Type B pancreatic cell (in vitro differentiated cells): ENCODE data around the gene CCDC146. TPM values are rescaled to one million over a fixed set of nuclear protein-coding genes. Genes with fewer than 3 reads are reported as not detected.

Experiments
- DNase-seq: peaks from one replicate; pipeline ENCODE4 v3.0.0; 2021; ENCODE audit warnings: mixed read lengths; ENCODE audit not compliant: unreplicated experiment; ENCODE audit errors: extremely low spot score
- H3K27ac Mint-ChIP-seq: 2 replicates; pipeline ENCODE4 v1.8.0; 2021; ENCODE audit warnings: mild to moderate bottlenecking, mixed read lengths
- H3K27me3 Mint-ChIP-seq: 2 replicates; pipeline ENCODE4 v1.8.0; 2021; ENCODE audit warnings: mixed read lengths
- H3K36me3 Mint-ChIP-seq: 2 replicates; pipeline ENCODE4 v1.8.0; 2021; ENCODE audit warnings: mixed read lengths
- H3K4me1 Mint-ChIP-seq: one replicate; pipeline ENCODE4 v1.8.0; 2021; ENCODE audit warnings: mixed read lengths; ENCODE audit not compliant: unreplicated experiment
- H3K4me3 Mint-ChIP-seq: 2 replicates; pipeline ENCODE4 v1.8.0; 2021; ENCODE audit warnings: mild to moderate bottlenecking, mixed read lengths
- H3K9me3 Mint-ChIP-seq: 2 replicates; pipeline ENCODE4 v1.8.0; 2021; ENCODE audit warnings: mixed read lengths
- total RNA-seq: library from RNA; stranded (reverse); gene quantifications from 2 replicates; pipeline ENCODE4 v1.2.1, GENCODE V29; 2021; ENCODE audit warnings: low replicate concordance
- TF ChIP-seq, protein P1 (sequence below): fragments of 200-600 bp; sonication (generic); conservative IDR thresholded peaks from 2 replicates; pipeline ENCODE4 v1.5.0; 2021; ENCODE audit warnings: antibody characterized with exemption, mild to moderate bottlenecking

CCDC146 gene
- total RNA-seq, 1 donor from 2014 or later, result 15.3 TPM

DNA sequence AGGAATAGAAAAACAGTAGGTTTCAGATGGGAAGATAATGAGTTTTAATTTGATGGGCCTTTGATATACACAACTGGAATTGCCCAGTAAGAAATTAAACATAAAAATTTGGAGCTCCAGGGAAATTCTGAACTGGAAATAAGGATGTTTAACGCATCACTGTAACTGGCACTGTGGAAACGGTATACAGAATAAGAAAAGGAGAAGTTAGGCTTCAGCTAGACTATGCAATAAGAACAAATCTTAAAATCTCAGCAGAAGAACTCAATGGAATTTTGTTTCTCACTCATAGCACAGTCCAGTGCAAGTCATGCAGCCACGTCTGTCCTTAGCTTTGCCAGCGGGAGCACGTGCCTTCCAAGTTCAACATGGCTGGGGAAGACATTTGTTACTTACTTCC is 130.1 kb downstream of the CCDC146 start:
- no peak overlapping the region for H3K27ac Mint-ChIP-seq
- H3K9me3 Mint-ChIP-seq, result no peaks in the 10 kb centered on the region
- no peaks in the 10 kb centered on the region for H3K4me1 Mint-ChIP-seq
- no peak overlapping the region for H3K4me3 Mint-ChIP-seq
- no peaks in the 10 kb centered on the region for H3K27me3 Mint-ChIP-seq
- TF ChIP-seq, protein P1, sequence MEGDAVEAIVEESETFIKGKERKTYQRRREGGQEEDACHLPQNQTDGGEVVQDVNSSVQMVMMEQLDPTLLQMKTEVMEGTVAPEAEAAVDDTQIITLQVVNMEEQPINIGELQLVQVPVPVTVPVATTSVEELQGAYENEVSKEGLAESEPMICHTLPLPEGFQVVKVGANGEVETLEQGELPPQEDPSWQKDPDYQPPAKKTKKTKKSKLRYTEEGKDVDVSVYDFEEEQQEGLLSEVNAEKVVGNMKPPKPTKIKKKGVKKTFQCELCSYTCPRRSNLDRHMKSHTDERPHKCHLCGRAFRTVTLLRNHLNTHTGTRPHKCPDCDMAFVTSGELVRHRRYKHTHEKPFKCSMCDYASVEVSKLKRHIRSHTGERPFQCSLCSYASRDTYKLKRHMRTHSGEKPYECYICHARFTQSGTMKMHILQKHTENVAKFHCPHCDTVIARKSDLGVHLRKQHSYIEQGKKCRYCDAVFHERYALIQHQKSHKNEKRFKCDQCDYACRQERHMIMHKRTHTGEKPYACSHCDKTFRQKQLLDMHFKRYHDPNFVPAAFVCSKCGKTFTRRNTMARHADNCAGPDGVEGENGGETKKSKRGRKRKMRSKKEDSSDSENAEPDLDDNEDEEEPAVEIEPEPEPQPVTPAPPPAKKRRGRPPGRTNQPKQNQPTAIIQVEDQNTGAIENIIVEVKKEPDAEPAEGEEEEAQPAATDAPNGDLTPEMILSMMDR, result no peak
- no peaks in the 10 kb centered on the region for H3K36me3 Mint-ChIP-seq
- DNase-seq, result no peak

DNA sequence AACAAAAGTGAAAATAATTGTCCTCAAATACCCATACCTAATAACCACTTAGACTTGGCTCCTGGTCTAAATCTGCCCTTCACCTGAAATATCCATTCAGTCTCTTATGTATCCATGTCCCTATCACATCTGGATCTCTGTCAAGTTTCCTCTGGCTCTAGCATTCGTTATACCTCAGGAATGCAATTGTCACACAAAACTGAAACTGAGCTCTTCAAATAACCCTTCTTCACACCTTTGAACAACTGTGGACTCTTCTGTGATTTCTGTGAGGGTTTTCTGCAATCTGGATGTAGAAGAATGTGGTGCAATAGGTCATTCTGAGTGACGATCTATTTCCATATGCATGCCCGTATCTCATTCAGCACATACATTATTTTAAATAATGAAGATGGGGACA is 130.7 kb downstream of the CCDC146 start:
- Mint-ChIP-seq H3K4me1 (no peaks in the 10 kb centered on the region), H3K27ac (no peak overlapping the region), H3K27me3 (no peaks in the 10 kb centered on the region), H3K4me3 (no peak overlapping the region), H3K9me3 (no peaks in the 10 kb centered on the region), H3K36me3 (no peaks in the 10 kb centered on the region)
- TF ChIP-seq, protein P1, result no peak
- no peak for DNase-seq

DNA sequence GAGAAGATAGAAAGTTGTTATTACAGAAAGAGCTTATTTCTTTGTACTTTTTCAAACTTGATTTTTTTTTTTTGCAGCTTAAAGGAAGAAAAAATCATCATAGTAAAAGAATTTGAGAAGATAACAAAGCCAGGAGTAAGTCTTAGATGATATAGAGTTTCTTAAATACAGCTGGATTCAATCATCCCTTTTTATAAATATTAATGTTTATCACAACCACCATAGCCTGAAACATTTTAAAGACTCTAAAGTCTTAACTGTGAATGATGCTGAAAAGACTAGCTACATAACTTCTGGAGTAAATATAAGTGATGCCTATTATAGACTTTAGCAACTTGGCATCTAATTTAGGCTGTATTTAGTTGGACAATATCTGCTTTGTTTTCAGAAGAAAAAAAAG is 132.0 kb downstream of the CCDC146 start:
- no peak for DNase-seq
- Mint-ChIP-seq H3K9me3 (no peaks in the 10 kb centered on the region), H3K4me3 (no peak overlapping the region), H3K27ac (no peak overlapping the region), H3K4me1 (no peaks in the 10 kb centered on the region), H3K27me3 (no peaks in the 10 kb centered on the region), H3K36me3 (no peaks in the 10 kb centered on the region)
- TF ChIP-seq, protein P1, result no peak

DNA sequence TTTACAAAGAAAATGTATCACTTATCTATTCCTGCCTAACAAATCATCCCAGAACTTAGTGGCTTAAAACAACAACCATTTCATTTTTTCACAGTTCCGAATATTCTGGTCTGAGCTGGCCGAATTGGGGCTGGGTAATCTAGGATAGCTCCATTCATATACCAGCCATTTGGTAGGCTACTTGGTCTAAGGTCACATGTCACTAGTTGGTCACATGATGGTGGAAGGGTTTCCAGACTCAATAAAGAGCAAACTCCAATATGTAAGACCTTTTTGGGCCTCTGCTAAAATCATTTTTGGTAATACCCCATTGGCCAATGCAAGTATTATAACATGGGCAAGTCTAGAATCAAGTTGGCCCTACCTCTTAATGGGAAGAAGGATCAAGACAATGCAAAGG is 132.5 kb downstream of the CCDC146 start:
- no peak for DNase-seq
- Mint-ChIP-seq H3K36me3 (no peaks in the 10 kb centered on the region), H3K9me3 (no peaks in the 10 kb centered on the region), H3K4me1 (no peaks in the 10 kb centered on the region), H3K27ac (no peak overlapping the region), H3K4me3 (no peak overlapping the region), H3K27me3 (no peaks in the 10 kb centered on the region)
- TF ChIP-seq, protein P1, result no peak

DNA sequence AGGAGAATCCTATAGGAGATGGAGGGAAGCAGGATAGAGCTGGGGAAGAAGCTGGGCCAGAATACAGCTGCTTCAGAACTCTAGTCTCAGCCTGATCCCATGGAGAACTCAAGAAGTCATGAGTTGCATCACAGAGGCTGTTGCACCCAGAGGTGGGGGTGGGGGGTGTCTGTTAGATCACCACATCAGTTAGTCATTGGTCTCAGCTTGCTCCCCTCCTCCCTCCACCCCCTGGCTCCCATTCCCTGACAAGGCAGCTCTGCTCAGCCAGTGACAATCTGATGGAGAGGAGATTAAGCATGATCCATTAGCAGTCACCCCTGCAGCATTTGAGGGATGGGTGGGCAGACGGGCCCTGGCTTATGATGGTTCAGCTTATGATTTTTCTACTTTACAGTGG is 135.6 kb downstream of the CCDC146 start:
- no peak for DNase-seq
- Mint-ChIP-seq H3K27ac (no peak overlapping the region), H3K27me3 (no peaks in the 10 kb centered on the region), H3K4me3 (no peak overlapping the region), H3K9me3 (no peaks in the 10 kb centered on the region), H3K4me1 (no peaks in the 10 kb centered on the region), H3K36me3 (no peaks in the 10 kb centered on the region)
- TF ChIP-seq, protein P1, result no peak

DNA sequence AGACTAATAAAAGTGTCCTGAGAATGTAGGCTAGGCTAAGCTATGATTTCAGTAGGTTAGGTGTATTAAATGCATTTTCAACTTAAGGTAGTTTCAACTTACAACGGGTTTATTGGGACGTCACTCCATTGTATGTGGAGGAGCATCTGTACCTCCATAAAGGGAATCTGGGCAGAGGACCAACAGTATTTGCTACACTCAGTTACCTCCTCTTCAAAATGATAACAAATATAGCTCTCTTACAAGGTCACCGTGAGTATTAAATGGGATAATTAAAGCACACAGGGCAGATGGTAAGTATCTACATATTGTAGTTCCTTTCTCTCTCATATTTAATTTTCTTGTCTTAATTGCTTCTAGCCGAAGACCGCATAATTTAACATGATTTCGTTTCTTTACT is 136.2 kb downstream of the CCDC146 start:
- Mint-ChIP-seq H3K4me3 (no peak overlapping the region), H3K4me1 (no peaks in the 10 kb centered on the region), H3K27me3 (no peaks in the 10 kb centered on the region), H3K36me3 (no peaks in the 10 kb centered on the region), H3K27ac (no peak overlapping the region), H3K9me3 (no peaks in the 10 kb centered on the region)
- DNase-seq, result no peak
- TF ChIP-seq, protein P1, result no peak
